HL-60 (cell line): ENCODE results near the gene IRF5.
A peak's percentile ranks its signal among the peaks of the same experiment; 100 is the strongest.
"Not testable (repeated sequence)": the region's sequence is repeated elsewhere in the genome, so short reads cannot be mapped to it uniquely, and the experiment has no call there.

Source experiments
- DNase-seq, 2 experiments: peaks; one replicate each; pipeline ENCODE4 v3.0.0-alpha.2; 2010 to 2020; ENCODE audit warnings: low read depth in 1 of 2, low spot score in 1 of 2
- H3K27ac ChIP-seq: fragments of 250-450 bp; sonication (Bioruptor Pico); replicated peaks from 2 replicates; pipeline ENCODE4 v1.5.1; 2020; ENCODE audit warnings: mild to moderate bottlenecking, moderate library complexity
- H3K27me3 ChIP-seq: fragments of 250-450 bp; sonication (Bioruptor Pico); 2 replicates; pipeline ENCODE4 v1.5.1; 2021; ENCODE audit warnings: mild to moderate bottlenecking, moderate library complexity; ENCODE audit not compliant: insufficient read depth, poor library complexity, severe bottlenecking
- H3K4me3 ChIP-seq: replicated peaks from 2 replicates; pipeline ENCODE4 v1.5.1; 2011; ENCODE audit warnings: mild to moderate bottlenecking, control low read depth, low read length; ENCODE audit not compliant: insufficient read depth
- CTCF ChIP-seq: IDR thresholded peaks from one replicate; pipeline ENCODE4 v1.5.1; 2011; ENCODE audit warnings: low read length, control low read depth, inconsistent platforms; ENCODE audit not compliant: insufficient read depth
- GABPA ChIP-seq: IDR thresholded peaks from 2 replicates; pipeline ENCODE4 v1.6.1; 2012; ENCODE audit warnings: low read depth
- POLR2AphosphoS5 ChIP-seq: IDR thresholded peaks from 2 replicates; pipeline ENCODE4 v1.6.1; 2012; ENCODE audit warnings: low read depth
- REST ChIP-seq: IDR thresholded peaks from 2 replicates; pipeline ENCODE4 v1.6.1; 2012; ENCODE audit warnings: low read depth; ENCODE audit not compliant: insufficient replicate concordance
- SPI1 ChIP-seq: IDR thresholded peaks from 2 replicates; pipeline ENCODE4 v1.6.1; 2012; ENCODE audit warnings: low read depth, mild to moderate bottlenecking, borderline replicate concordance

IRF5 gene

GRCh38 chr7:128941323-128941890 is 3.7 kb downstream of the IRF5 start:
- Histone ChIP-seq H3K4me3 (peak overlapping the region; percentile 8), H3K27me3 (peaks cover 3% of the 10 kb centered on the region), H3K27ac (peak overlapping the region; percentile 86)
- TF ChIP-seq POLR2AphosphoS5 (no peak), REST (peak; percentile 70)
- no peak for DNase-seq

- no peak for DNase-seq
- TF ChIP-seq GABPA (no peak), CTCF (no peak), SPI1 (no peak), POLR2AphosphoS5 (no peak), REST (no peak)
- Histone ChIP-seq H3K4me3 (no peak overlapping the region), H3K27me3 (peaks cover 3% of the 10 kb centered on the region), H3K27ac (no peak overlapping the region)
Measured at GRCh38 chr7:128941946-128942526, 4.3 kb downstream of the IRF5 start.

- H3K27ac ChIP-seq, H3K27me3 ChIP-seq, DNase-seq, H3K4me3 ChIP-seq: not testable (repeated sequence)
Measured at GRCh38 chr7:128943251-128943650, 5.5 kb downstream of the IRF5 start.

- Histone ChIP-seq H3K27me3 (no peaks in the 10 kb centered on the region), H3K27ac (no peak overlapping the region), H3K4me3 (no peak overlapping the region)
- TF ChIP-seq SPI1 (no peak), GABPA (no peak), POLR2AphosphoS5 (no peak), REST (no peak), CTCF (no peak)
- DNase-seq: no peak
Measured at GRCh38 chr7:128944487-128945236, 6.9 kb downstream of the IRF5 start.
